Activated CD4-positive, CD25-positive, alpha-beta regulatory T cell treated with anti-CD3 and anti-CD28 coated beads, Interleukin-2, amount 50 U/mL, for 24 hours (primary cell): ENCODE data around the gene ZNF326.
"Not testable (repeated sequence)": the region's sequence is repeated elsewhere in the genome, so short reads cannot be mapped to it uniquely, and the experiment has no call there.

Experiments used
- ATAC-seq, 2 donors: fragments of 150-1000 bp; cut with Tn5 transposase; one replicate each; pipeline ENCODE4 v1.10.0; 2021; ENCODE audit warnings: mild to moderate bottlenecking in 1 of 2, moderate library complexity in 1 of 2

The ZNF326 gene

GRCh38 chr1:89971600-89971999 is 23.3 kb upstream of the ZNF326 start:
- ATAC-seq, result no peak

GRCh38 chr1:89972024-89972423 is 22.9 kb upstream of the ZNF326 start:
- no peak for ATAC-seq

GRCh38 chr1:89973471-89974127 is 21.3 kb upstream of the ZNF326 start:
- no peak for ATAC-seq

GRCh38 chr1:89974256-89974655 is 20.7 kb upstream of the ZNF326 start:
- no peak for ATAC-seq

- ATAC-seq, result no peak
Measured at GRCh38 chr1:89974696-89975470, 20.0 kb upstream of the ZNF326 start.

- ATAC-seq, result no peak
Measured at GRCh38 chr1:89975540-89976125, 19.3 kb upstream of the ZNF326 start.

- ATAC-seq, result no peak
Measured at GRCh38 chr1:89978755-89979154, 16.2 kb upstream of the ZNF326 start.

- no peak for ATAC-seq
Measured at GRCh38 chr1:89980605-89981004, 14.3 kb upstream of the ZNF326 start.

- ATAC-seq, result not testable (repeated sequence)
Measured at GRCh38 chr1:89982846-89983245, 12.1 kb upstream of the ZNF326 start.

GRCh38 chr1:89984564-89985116 is 10.3 kb upstream of the ZNF326 start:
- not testable (repeated sequence) for ATAC-seq

GRCh38 chr1:89986020-89986419 is 8.9 kb upstream of the ZNF326 start:
- ATAC-seq, result no peak

- peak; percentile 65 to 76 for ATAC-seq
Measured at GRCh38 chr1:89987159-89987819, 7.6 kb upstream of the ZNF326 start.

GRCh38 chr1:89989099-89989498 is 5.8 kb upstream of the ZNF326 start:
- no peak for ATAC-seq

GRCh38 chr1:89989799-89990198 is 5.1 kb upstream of the ZNF326 start:
- ATAC-seq, result no peak

- ATAC-seq, result no peak
Measured at GRCh38 chr1:89990976-89991831, 3.7 kb upstream of the ZNF326 start.

GRCh38 chr1:89993541-89993940 is 1.4 kb upstream of the ZNF326 start:
- ATAC-seq, result no peak

GRCh38 chr1:89994231-89994804 is 592 bp upstream of the ZNF326 start:
- ATAC-seq, result no peak

- ATAC-seq, result no peak
Measured at GRCh38 chr1:89995598-89996449, 914 bp downstream of the ZNF326 start.

- no peak for ATAC-seq
Measured at GRCh38 chr1:89996450-89997110, 1.7 kb downstream of the ZNF326 start.

- ATAC-seq, result peak; percentile 26 to 41
Measured at GRCh38 chr1:89997152-89997551, 2.2 kb downstream of the ZNF326 start.
